Tibial artery (tissue), 4 donors: ENCODE data around the gene RUFY4.

Experiments used
- DNase-seq, 2 donors: peaks; one replicate each; pipeline ENCODE4 v3.0.0-alpha.2; 2019
- H3K27ac ChIP-seq, 2 donors: fragments of 200-600 bp; sonication (generic) in 1 of 2; 1 replicate in 1 of 2; 2 replicates in 1 of 2; pipeline ENCODE4 v1.5.1; 2018 to 2019; ENCODE audit warnings: mild to moderate bottlenecking in 1 of 2
- H3K27me3 ChIP-seq, 2 donors: fragments of 200-600 bp; sonication (generic) in 1 of 2; one replicate each; pipeline versions ENCODE4 v1.5.1 to v1.6.0; 2016 to 2019
- H3K36me3 ChIP-seq, 3 donors: fragments of 200-600 bp; sonication (generic) in 2 of 3; one replicate each; pipeline ENCODE4 v1.5.1; 2016 to 2019; ENCODE audit warnings: mild to moderate bottlenecking in 2 of 3
- H3K4me1 ChIP-seq, 4 donors: fragments of 200-600 bp; sonication (generic) in 2 of 4; 1 replicate in 3 of 4; 2 replicates in 1 of 4; pipeline ENCODE4 v1.5.1; 2016 to 2019
- H3K4me3 ChIP-seq, 2 donors: fragments of 200-600 bp; sonication (generic) in 1 of 2; 1 replicate in 1 of 2; 2 replicates in 1 of 2; pipeline ENCODE4 v1.5.1; 2018 to 2019; ENCODE audit warnings: mild to moderate bottlenecking in 2 of 2
- H3K9me3 ChIP-seq, 3 donors: fragments of 200-600 bp; sonication (generic) in 1 of 3; one replicate each; pipeline ENCODE4 v1.5.1; 2016 to 2019
- CTCF ChIP-seq, 2 experiments: fragments of 200-600 bp in 1 of 2; fragments of 450-650 bp in 1 of 2; IDR thresholded peaks; one replicate each; pipeline ENCODE4 v1.5.1; 2017 to 2019; ENCODE audit warnings: antibody characterized with exemption in 2 of 2, mild to moderate bottlenecking in 1 of 2, moderate library complexity in 1 of 2
- intact Hi-C: fragments of 100-400 bp; cut with DNase I; formaldehyde crosslinking; loops from one replicate; pipeline ENCODE4 v1.15.0; 2023; ENCODE audit warnings: low total_unique reads

RUFY4 gene

GRCh38 chr2:218082586-218083351, 13.7 kb downstream of the RUFY4 start:
- Histone ChIP-seq H3K27me3 (peaks cover 0 to 6% of the 10 kb centered on the region in 2 donors), H3K36me3 (no peaks in the 10 kb centered on the region), H3K4me3 (no peak overlapping the region), H3K9me3 (peaks cover 0 to 17% (median 5%) of the 10 kb centered on the region in 3 donors), H3K27ac (no peak overlapping the region), H3K4me1 (no peaks in the 10 kb centered on the region)
- intact Hi-C loops, result no loop called here
- DNase-seq, result no peak
- TF ChIP-seq CTCF (IDR thresholded peaks at IDR 0.05), result no peak

GRCh38 chr2:218083352-218083676, 14.3 kb downstream of the RUFY4 start:
- TF ChIP-seq CTCF (IDR thresholded peaks at IDR 0.05), result no peak
- H3K4me1 ChIP-seq, result no peaks in the 10 kb centered on the region
- no peak overlapping the region for H3K27ac ChIP-seq
- no peaks in the 10 kb centered on the region for H3K36me3 ChIP-seq
- H3K4me3 ChIP-seq, result no peak overlapping the region
- no peak for DNase-seq
- H3K9me3 ChIP-seq, result peaks cover 0 to 17% (median 5%) of the 10 kb centered on the region in 3 donors
- intact Hi-C loops, result no loop called here
- peaks cover 0 to 6% of the 10 kb centered on the region in 2 donors for H3K27me3 ChIP-seq

- Histone ChIP-seq H3K27me3 (peaks cover 0 to 4% of the 10 kb centered on the region in 2 donors), H3K9me3 (peaks cover 0 to 17% (median 5%) of the 10 kb centered on the region in 3 donors), H3K36me3 (no peaks in the 10 kb centered on the region), H3K4me3 (no peak overlapping the region), H3K4me1 (no peaks in the 10 kb centered on the region), H3K27ac (no peak overlapping the region)
- DNase-seq, result no peak
- intact Hi-C loops, result no loop called here
- no peak for TF ChIP-seq CTCF (IDR thresholded peaks at IDR 0.05)
Measured at GRCh38 chr2:218086478-218086877, 17.4 kb downstream of the RUFY4 start.

GRCh38 chr2:218089259-218089658, 20.2 kb downstream of the RUFY4 start:
- intact Hi-C loops, result no loop called here
- H3K4me3 ChIP-seq, result no peak overlapping the region
- H3K36me3 ChIP-seq, result no peaks in the 10 kb centered on the region
- H3K27ac ChIP-seq, result no peak overlapping the region
- TF ChIP-seq CTCF (IDR thresholded peaks at IDR 0.05), result no peak
- no peak for DNase-seq
- peaks cover 0 to 17% (median 5%) of the 10 kb centered on the region in 3 donors for H3K9me3 ChIP-seq
- peaks cover 0 to 4% of the 10 kb centered on the region in 2 donors for H3K27me3 ChIP-seq
- H3K4me1 ChIP-seq, result no peaks in the 10 kb centered on the region

- peaks cover 0 to 4% of the 10 kb centered on the region in 2 donors for H3K27me3 ChIP-seq
- H3K27ac ChIP-seq, result no peak overlapping the region
- H3K9me3 ChIP-seq, result peaks cover 0 to 9% (median under 1%) of the 10 kb centered on the region in 3 donors
- H3K4me1 ChIP-seq, result no peaks in the 10 kb centered on the region
- no peak for TF ChIP-seq CTCF (IDR thresholded peaks at IDR 0.05)
- no peak overlapping the region for H3K4me3 ChIP-seq
- no peak for DNase-seq
- no peaks in the 10 kb centered on the region for H3K36me3 ChIP-seq
- intact Hi-C loops, result no loop called here
Measured at GRCh38 chr2:218091746-218092145, 22.7 kb downstream of the RUFY4 start.
